ENCODE results near the gene KDM4B. TPM values are rescaled to one million over a fixed set of nuclear protein-coding genes. Genes with fewer than 3 reads are reported as not detected.
A peak's percentile ranks its signal among the peaks of the same experiment; 100 is the strongest.

Gene KDM4B
- polyA plus RNA-seq, 3 donors = 6.4 to 22.7 (median 12.7) TPM

GRCh38 chr19:5059213-5059574 lies 90.3 kb downstream of the KDM4B start:
- intact Hi-C loops (cut with micrococcal nuclease) = no loop called here
- H3K4me3 Mint-ChIP-seq = no peak overlapping the region
- peaks cover 45 to 86% of the 10 kb centered on the region in 2 donors for H3K36me3 ChIP-seq (replicated peaks in 1 of 2; ENCODE audit: control insufficient read depth in 1 of 2, insufficient read depth in 2 of 2, low read length in 2 of 2)

GRCh38 chr19:5059793-5060192 lies 90.9 kb downstream of the KDM4B start:
- Histone ChIP-seq H3K9ac (ENCODE audit: insufficient read depth, low read length, poor library complexity, severe bottlenecking) (no peak overlapping the region), H3K27ac (ENCODE audit: low read depth in 1 of 2, low read length in 2 of 2) (no peak overlapping the region), H3K27me3 (ENCODE audit: control insufficient read depth in 2 of 2, insufficient read depth in 2 of 2, low read length in 2 of 2) (no peaks in the 10 kb centered on the region), H3K79me2 (ENCODE audit: insufficient read depth, low read length) (no peaks in the 10 kb centered on the region), H3K4me2 (replicated peaks; ENCODE audit: extremely low read depth, low read length, poor library complexity, severe bottlenecking) (no peak overlapping the region), H3K4me3 (replicated peaks in 1 of 3; ENCODE audit: low read depth in 2 of 3, low read length in 3 of 3) (no peak overlapping the region), H4K20me1 (ENCODE audit: insufficient read depth, low read length) (peaks cover 91% of the 10 kb centered on the region), H3K36me3 (replicated peaks in 1 of 2; ENCODE audit: control insufficient read depth in 1 of 2, insufficient read depth in 2 of 2, low read length in 2 of 2) (peaks cover 42 to 86% of the 10 kb centered on the region in 2 donors), H3K4me1 (ENCODE audit: control insufficient read depth in 1 of 2, insufficient read depth in 2 of 2, low read length in 2 of 2) (no peaks in the 10 kb centered on the region), H3K9me3 (replicated peaks in 1 of 2; ENCODE audit: control insufficient read depth in 1 of 2, insufficient read depth in 1 of 2, low read length in 2 of 2) (peaks cover 19 to 25% of the 10 kb centered on the region in 2 donors), H2AFZ (ENCODE audit: insufficient read depth, low read depth, low read length, poor library complexity, severe bottlenecking) (no peak overlapping the region)
- Mint-ChIP-seq H3K4me3 (no peak overlapping the region), H3K27ac (peak overlapping the region in 1 of 7 donors; percentile 13), H3K27me3 (ENCODE audit: low read depth in 3 of 3) (peaks cover 0 to 1% (median 0%) of the 10 kb centered on the region in 3 donors), H3K4me1 (no peaks in the 10 kb centered on the region), H3K9me3 (peaks cover 17 to 24% (median 23%) of the 10 kb centered on the region in 7 donors), H3K36me3 (peaks cover 66 to 86% of the 10 kb centered on the region in 2 donors)
- no peak for TF ChIP-seq CTCF (IDR thresholded peaks at IDR 0.05)
- intact Hi-C loops (cut with micrococcal nuclease) = no loop called here
- DNase-seq = no peak
- WGBS (ENCODE audit: insufficient coverage) = 98% methylated on average over 12 of the region's 12 CpGs

More at GRCh38 chr19:5059213-5059574, 90.3 kb downstream of the KDM4B start:
- no peaks in the 10 kb centered on the region for H3K4me1 Mint-ChIP-seq
- H3K27ac ChIP-seq (ENCODE audit: low read depth in 1 of 2, low read length in 2 of 2) = no peak overlapping the region
- H3K9ac ChIP-seq (ENCODE audit: insufficient read depth, low read length, poor library complexity, severe bottlenecking) = no peak overlapping the region
- H3K27me3 ChIP-seq (ENCODE audit: control insufficient read depth in 2 of 2, insufficient read depth in 2 of 2, low read length in 2 of 2) = no peaks in the 10 kb centered on the region
- no peak overlapping the region for H2AFZ ChIP-seq (ENCODE audit: insufficient read depth, low read depth, low read length, poor library complexity, severe bottlenecking)
- H3K9me3 Mint-ChIP-seq = peaks cover 17 to 24% (median 23%) of the 10 kb centered on the region in 7 donors
- WGBS (ENCODE audit: insufficient coverage) = 96% methylated on average over 21 of the region's 21 CpGs
- no peak overlapping the region for H3K4me3 ChIP-seq (replicated peaks in 1 of 3; ENCODE audit: low read depth in 2 of 3, low read length in 3 of 3)
- H3K9me3 ChIP-seq (replicated peaks in 1 of 2; ENCODE audit: control insufficient read depth in 1 of 2, insufficient read depth in 1 of 2, low read length in 2 of 2) = peaks cover 19 to 25% of the 10 kb centered on the region in 2 donors
- H3K27me3 Mint-ChIP-seq (ENCODE audit: low read depth in 3 of 3) = peaks cover 0 to 1% (median 0%) of the 10 kb centered on the region in 3 donors
- no peak overlapping the region for H3K27ac Mint-ChIP-seq
- TF ChIP-seq CTCF (IDR thresholded peaks at IDR 0.05) = no peak
- no peak for DNase-seq
- H3K4me2 ChIP-seq (replicated peaks; ENCODE audit: extremely low read depth, low read length, poor library complexity, severe bottlenecking) = no peak overlapping the region
- H4K20me1 ChIP-seq (ENCODE audit: insufficient read depth, low read length) = peaks cover 91% of the 10 kb centered on the region
- no peaks in the 10 kb centered on the region for H3K79me2 ChIP-seq (ENCODE audit: insufficient read depth, low read length)
- H3K36me3 Mint-ChIP-seq = peaks cover 68 to 88% of the 10 kb centered on the region in 2 donors
- H3K4me1 ChIP-seq (ENCODE audit: control insufficient read depth in 1 of 2, insufficient read depth in 2 of 2, low read length in 2 of 2) = no peaks in the 10 kb centered on the region

Measured in CD14-positive monocyte (primary cell).